Fibroblast of the aortic adventitia (primary cell): ENCODE data around the gene CDH2. TPM values are rescaled to one million over a fixed set of nuclear protein-coding genes. Genes with fewer than 3 reads are reported as not detected.

Source experiments
- DNase-seq: peaks from one replicate; pipeline ENCODE4 v3.0.0-alpha.2; 2010; ENCODE audit warnings: low read depth
- H3K4me3 ChIP-seq: 2 replicates; pipeline ENCODE4 v1.5.1; 2011; ENCODE audit warnings: low read depth, mild to moderate bottlenecking, control low read depth, low read length, moderate library complexity
- total RNA-seq: library from RNA; depleted of rRNA; stranded (reverse); fragments of >200 nt; gene quantifications from 2 replicates; pipeline ENCODE4 v1.2.3, GENCODE V29; 2012; ENCODE audit warnings: low replicate concordance
- TF ChIP-seq, protein P1 (sequence below): IDR thresholded peaks from 2 replicates; pipeline ENCODE4 v1.5.1; 2011; ENCODE audit warnings: mild to moderate bottlenecking, low read length, control low read depth, inconsistent platforms; ENCODE audit not compliant: insufficient read depth

Gene CDH2
- total RNA-seq, 1 donor: 64.1 TPM

DNA sequence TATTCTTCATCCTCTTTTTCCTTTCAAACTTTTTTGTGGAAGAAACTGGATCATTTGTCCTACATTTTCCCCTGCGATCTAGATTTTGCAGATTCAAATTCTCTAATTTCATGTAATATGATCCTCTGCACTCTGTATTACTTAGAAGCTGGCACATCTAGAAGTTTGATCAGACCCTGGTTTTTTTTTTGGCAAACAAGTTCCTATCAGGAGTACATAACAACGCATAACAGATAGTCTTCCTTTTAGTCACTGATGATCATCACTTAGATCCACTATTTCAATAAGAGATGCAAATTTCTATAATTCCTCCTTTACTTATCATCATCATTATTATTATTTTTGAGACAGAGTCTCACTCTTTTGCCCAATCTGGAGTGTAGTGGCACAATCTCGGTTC lies 117.1 kb downstream of the CDH2 start:
- H3K4me3 ChIP-seq: no peak overlapping the region
- TF ChIP-seq, protein P1, sequence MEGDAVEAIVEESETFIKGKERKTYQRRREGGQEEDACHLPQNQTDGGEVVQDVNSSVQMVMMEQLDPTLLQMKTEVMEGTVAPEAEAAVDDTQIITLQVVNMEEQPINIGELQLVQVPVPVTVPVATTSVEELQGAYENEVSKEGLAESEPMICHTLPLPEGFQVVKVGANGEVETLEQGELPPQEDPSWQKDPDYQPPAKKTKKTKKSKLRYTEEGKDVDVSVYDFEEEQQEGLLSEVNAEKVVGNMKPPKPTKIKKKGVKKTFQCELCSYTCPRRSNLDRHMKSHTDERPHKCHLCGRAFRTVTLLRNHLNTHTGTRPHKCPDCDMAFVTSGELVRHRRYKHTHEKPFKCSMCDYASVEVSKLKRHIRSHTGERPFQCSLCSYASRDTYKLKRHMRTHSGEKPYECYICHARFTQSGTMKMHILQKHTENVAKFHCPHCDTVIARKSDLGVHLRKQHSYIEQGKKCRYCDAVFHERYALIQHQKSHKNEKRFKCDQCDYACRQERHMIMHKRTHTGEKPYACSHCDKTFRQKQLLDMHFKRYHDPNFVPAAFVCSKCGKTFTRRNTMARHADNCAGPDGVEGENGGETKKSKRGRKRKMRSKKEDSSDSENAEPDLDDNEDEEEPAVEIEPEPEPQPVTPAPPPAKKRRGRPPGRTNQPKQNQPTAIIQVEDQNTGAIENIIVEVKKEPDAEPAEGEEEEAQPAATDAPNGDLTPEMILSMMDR: no peak
- DNase-seq: peak; percentile 38

DNA sequence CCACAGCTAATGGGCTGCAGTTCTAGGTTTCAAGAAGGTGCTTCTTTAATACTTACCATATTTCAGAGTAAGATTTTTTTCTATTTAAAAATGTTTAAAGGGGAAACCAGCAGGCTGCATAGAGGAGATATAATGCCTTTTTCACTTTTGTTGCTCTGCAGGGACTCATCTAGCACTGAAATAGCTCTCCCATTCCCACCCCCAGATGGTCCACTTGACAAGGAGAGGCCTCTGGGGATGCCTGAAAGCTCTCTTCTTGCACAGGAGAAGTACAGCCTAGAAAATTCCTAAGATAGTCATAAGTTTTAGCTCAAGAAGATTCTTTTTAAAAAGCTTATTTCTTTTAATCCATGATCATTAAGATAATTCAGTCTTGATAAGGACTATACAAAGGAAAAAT lies 126.4 kb downstream of the CDH2 start:
- H3K4me3 ChIP-seq: no peak overlapping the region
- no peak for DNase-seq
- TF ChIP-seq, protein P1: no peak

DNA sequence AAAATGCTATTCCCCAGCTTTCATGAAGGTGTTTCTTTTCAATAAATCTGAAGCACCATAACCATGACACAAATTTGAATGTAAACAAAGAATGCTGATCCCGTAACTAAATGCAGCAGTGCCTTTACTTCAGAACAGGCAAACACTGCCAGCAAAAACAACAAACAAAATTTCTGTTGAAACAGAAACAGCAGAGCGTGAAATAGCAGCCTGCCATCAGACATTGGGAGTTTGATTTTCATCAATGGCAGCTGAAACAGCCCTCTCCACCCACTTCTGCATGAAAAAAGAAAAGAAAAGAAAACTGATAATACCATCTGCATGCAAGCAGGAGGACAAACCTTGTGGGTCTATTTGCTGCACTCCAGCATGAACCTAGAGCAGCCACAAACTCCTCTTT lies 128.3 kb downstream of the CDH2 start:
- TF ChIP-seq, protein P1: no peak
- H3K4me3 ChIP-seq: no peak overlapping the region
- no peak for DNase-seq

DNA sequence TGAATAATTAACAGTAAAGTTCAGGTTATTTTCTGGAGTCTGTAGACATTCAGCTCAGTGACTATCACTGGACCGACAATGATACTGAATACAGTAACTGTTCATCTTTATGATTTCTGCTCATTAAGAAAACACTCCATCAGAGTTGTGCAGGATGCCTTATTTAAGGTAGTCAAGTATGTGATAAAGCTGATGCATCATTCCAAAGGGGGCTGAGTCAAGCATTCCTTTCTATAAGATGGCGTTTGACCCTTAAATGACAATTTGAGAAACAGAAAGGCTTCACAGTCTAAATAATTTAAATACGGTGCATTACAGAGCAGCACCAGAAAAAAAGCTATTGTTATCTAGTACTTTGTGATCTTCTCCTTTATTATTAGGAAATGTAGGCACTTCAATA lies 131.1 kb downstream of the CDH2 start:
- no peak overlapping the region for H3K4me3 ChIP-seq
- TF ChIP-seq, protein P1: no peak
- no peak for DNase-seq

DNA sequence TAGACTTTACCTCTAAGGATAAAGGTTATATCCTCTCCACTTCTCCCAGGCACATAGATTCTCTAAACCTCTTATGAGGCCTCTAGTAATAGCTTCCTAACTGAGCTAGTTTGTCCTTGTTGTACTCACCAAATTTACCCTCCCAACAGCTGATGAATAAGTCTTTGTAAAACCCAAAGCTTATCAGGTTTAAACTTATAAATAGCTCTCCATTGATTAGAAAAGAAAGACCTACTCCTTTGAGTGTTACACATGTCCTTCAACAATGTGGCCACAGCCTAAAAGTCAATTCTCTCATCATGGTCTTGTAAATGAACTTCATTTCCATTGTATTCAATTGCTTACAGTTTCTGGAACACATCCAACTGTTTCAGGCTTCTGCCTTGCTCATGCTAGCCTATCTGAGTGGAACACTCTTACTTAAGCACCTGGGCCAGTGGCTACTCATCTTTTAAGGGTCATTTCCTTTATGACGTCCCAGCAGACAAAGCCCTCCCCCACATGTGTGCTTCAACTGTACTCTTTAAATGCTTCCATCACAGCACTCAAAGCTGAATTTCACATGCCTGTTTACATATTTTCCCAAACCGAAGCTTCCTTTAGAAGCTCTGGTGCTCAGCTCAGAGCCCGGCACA lies 131.6 kb downstream of the CDH2 start:
- no peak overlapping the region for H3K4me3 ChIP-seq
- DNase-seq: peak; percentile 55
- TF ChIP-seq, protein P1: no peak

DNA sequence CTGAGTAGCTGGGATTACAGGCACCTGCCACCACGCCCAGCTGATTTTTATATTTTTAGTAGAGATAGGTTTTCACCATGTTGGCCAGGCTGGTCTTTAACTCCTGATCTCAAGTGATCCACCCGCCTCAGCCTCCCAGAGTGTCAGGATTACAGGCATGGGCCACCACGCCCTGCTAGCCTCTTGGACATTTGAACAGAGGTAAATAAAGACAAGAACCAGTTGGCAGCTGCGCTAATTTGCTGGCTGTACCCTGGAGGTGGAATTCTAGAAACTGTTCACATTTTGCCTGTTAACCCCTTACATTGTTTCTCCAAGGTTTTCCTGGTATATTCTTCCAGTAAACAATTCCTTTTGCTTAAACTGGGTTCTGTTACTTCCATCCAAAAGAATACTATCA lies 132.9 kb downstream of the CDH2 start:
- no peak for DNase-seq
- TF ChIP-seq, protein P1: no peak
- no peak overlapping the region for H3K4me3 ChIP-seq

DNA sequence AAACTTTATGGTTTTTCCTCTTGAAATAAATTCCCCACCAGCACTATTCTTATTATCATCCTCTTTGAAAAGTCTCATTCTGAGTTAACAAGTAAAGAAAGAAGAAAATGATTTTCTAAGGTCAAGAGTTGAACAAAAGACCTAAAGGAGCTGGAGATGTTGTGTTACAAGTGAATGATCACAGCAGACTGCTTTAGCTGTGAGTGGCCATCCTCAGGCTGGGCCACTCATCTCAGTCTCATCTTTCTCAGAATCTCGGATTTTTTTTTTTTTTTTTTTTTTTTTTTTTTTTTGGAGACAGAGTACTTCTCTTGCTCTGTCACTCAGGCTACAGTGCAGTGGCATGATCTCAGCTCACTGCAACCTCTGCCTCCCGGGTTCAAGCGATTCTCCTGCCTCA lies 133.3 kb downstream of the CDH2 start:
- H3K4me3 ChIP-seq: no peak overlapping the region
- DNase-seq: no peak
- TF ChIP-seq, protein P1: no peak
